Smooth muscle cell (in vitro differentiated cells): ENCODE data around the gene ZER1. TPM values are rescaled to one million over a fixed set of nuclear protein-coding genes. Genes with fewer than 3 reads are reported as not detected.

Source experiments
- DNase-seq: peaks from one replicate; lab custom pipeline; 2025; ENCODE audit not compliant: unreplicated experiment; lab: John Stamatoyannopoulos, UW
- H2AFZ ChIP-seq: fragments of 200-600 bp; sonication (generic); 2 replicates; pipeline ENCODE4 v1.6.0; 2016; ENCODE audit warnings: antibody characterized with exemption, low read depth, mild to moderate bottlenecking
- H3F3A ChIP-seq: fragments of 200-600 bp; sonication (generic); 2 replicates; pipeline ENCODE4 v1.6.0; 2017; ENCODE audit warnings: antibody characterized with exemption, low read depth
- H3K27ac ChIP-seq: fragments of 200-600 bp; sonication (generic); 2 replicates; pipeline ENCODE4 v1.5.1; 2016; ENCODE audit warnings: low read depth, mild to moderate bottlenecking
- H3K27me3 ChIP-seq: fragments of 200-600 bp; sonication (generic); 2 replicates; pipeline ENCODE4 v1.6.1; 2016; ENCODE audit warnings: low read depth, mild to moderate bottlenecking
- H3K36me3 ChIP-seq: fragments of 200-600 bp; sonication (generic); 2 replicates; pipeline ENCODE4 v1.5.1; 2016; ENCODE audit warnings: low read depth
- H3K4me1 ChIP-seq: fragments of 200-600 bp; sonication (generic); 2 replicates; pipeline ENCODE4 v1.5.1; 2016; ENCODE audit warnings: low read depth
- H3K4me2 ChIP-seq: fragments of 200-600 bp; sonication (generic); 2 replicates; pipeline ENCODE4 v1.6.0; 2016; ENCODE audit warnings: mild to moderate bottlenecking
- H3K4me3 ChIP-seq: fragments of 200-600 bp; sonication (generic); 2 replicates; pipeline ENCODE4 v1.5.1; 2016; ENCODE audit warnings: mild to moderate bottlenecking
- H3K79me2 ChIP-seq: fragments of 200-600 bp; sonication (generic); 2 replicates; pipeline ENCODE4 v1.6.0; 2016; ENCODE audit warnings: low read depth, mild to moderate bottlenecking
- H3K9ac ChIP-seq: fragments of 200-600 bp; sonication (generic); 2 replicates; pipeline ENCODE4 v1.6.0; 2016; ENCODE audit warnings: low read depth
- H3K9me3 ChIP-seq: fragments of 200-600 bp; sonication (generic); replicated peaks from 2 replicates; pipeline ENCODE4 v1.5.1; 2016; ENCODE audit warnings: low read depth
- H4K20me1 ChIP-seq: fragments of 200-600 bp; sonication (generic); 2 replicates; pipeline ENCODE4 v1.6.0; 2016; ENCODE audit warnings: low read depth
- CTCF ChIP-seq: fragments of 200-600 bp; sonication (generic); IDR thresholded peaks from 2 replicates; pipeline ENCODE4 v1.5.1; 2017; ENCODE audit warnings: borderline replicate concordance, mild to moderate bottlenecking, antibody characterized with exemption; ENCODE audit not compliant: insufficient read depth, poor library complexity, severe bottlenecking
- WGBS: methylation state at CpG from one replicate; pipeline ENCODE4 v1.1.7; 2016; ENCODE audit warnings: low lambda C conversion rate; 5-methylcytosine and 5-hydroxymethylcytosine counted together
- polyA plus RNA-seq: library from polyadenylated mRNA; unstranded; fragments of >200 nt; fragmentation: Nextera tagmentation; extraction: Ambion mirVana; gene quantifications from 2 replicates; pipeline ENCODE4 v1.2.1, GENCODE V29; 2016
- total RNA-seq: library from RNA; depleted of rRNA; stranded (reverse); fragments of >200 nt; gene quantifications from 2 replicates; pipeline ENCODE4 v1.2.3, GENCODE V29; 2014

Gene ZER1
- total and polyA plus RNA-seq, 2 experiments from 2014 or later = 30.6 to 38.4 TPM

- Histone ChIP-seq H3F3A (peaks cover 5% of the 10 kb centered on the region), H3K79me2 (no peaks in the 10 kb centered on the region), H3K27me3 (no peaks in the 10 kb centered on the region), H3K9me3 (no peaks in the 10 kb centered on the region), H3K9ac (no peak overlapping the region), H2AFZ (no peak overlapping the region), H3K36me3 (no peaks in the 10 kb centered on the region), H3K4me3 (no peak overlapping the region), H3K27ac (no peak overlapping the region), H3K4me2 (no peak overlapping the region), H3K4me1 (no peaks in the 10 kb centered on the region), H4K20me1 (no peaks in the 10 kb centered on the region)
- TF ChIP-seq CTCF = no peak
- no peak for DNase-seq
- 86% methylated on average over 2 of the region's 2 CpGs for WGBS
Observed at GRCh38 chr9:128809831-128810230, 38.1 kb upstream of the ZER1 start.

GRCh38 chr9:128809036-128809599 is 37.4 kb upstream of the ZER1 start:
- Histone ChIP-seq H3K4me1 (no peaks in the 10 kb centered on the region), H3K4me3 (no peak overlapping the region), H3K36me3 (no peaks in the 10 kb centered on the region), H3K27ac (no peak overlapping the region), H3F3A (peaks cover 5% of the 10 kb centered on the region), H4K20me1 (no peaks in the 10 kb centered on the region), H3K4me2 (no peak overlapping the region), H3K9me3 (no peaks in the 10 kb centered on the region), H3K9ac (no peak overlapping the region), H3K79me2 (no peaks in the 10 kb centered on the region), H2AFZ (no peak overlapping the region), H3K27me3 (no peaks in the 10 kb centered on the region)
- 97% methylated on average over 12 of the region's 12 CpGs for WGBS
- TF ChIP-seq CTCF = no peak
- no peak for DNase-seq

GRCh38 chr9:128808543-128808942 is 36.8 kb upstream of the ZER1 start:
- H3K36me3 ChIP-seq = no peaks in the 10 kb centered on the region
- no peak for TF ChIP-seq CTCF
- no peak overlapping the region for H2AFZ ChIP-seq
- H3K27me3 ChIP-seq = no peaks in the 10 kb centered on the region
- 80% methylated on average over 3 of the region's 3 CpGs for WGBS
- H3F3A ChIP-seq = peaks cover 5% of the 10 kb centered on the region
- no peaks in the 10 kb centered on the region for H4K20me1 ChIP-seq
- H3K9me3 ChIP-seq = no peaks in the 10 kb centered on the region
- no peak overlapping the region for H3K9ac ChIP-seq
- H3K27ac ChIP-seq = no peak overlapping the region
- no peak for DNase-seq
- H3K4me2 ChIP-seq = no peak overlapping the region
- no peaks in the 10 kb centered on the region for H3K79me2 ChIP-seq
- H3K4me1 ChIP-seq = no peaks in the 10 kb centered on the region
- H3K4me3 ChIP-seq = no peak overlapping the region

- H3K36me3 ChIP-seq = no peaks in the 10 kb centered on the region
- H3F3A ChIP-seq = peaks cover 5% of the 10 kb centered on the region
- H3K27me3 ChIP-seq = no peaks in the 10 kb centered on the region
- DNase-seq = no peak
- no peak for TF ChIP-seq CTCF
- H4K20me1 ChIP-seq = no peaks in the 10 kb centered on the region
- H3K9ac ChIP-seq = no peak overlapping the region
- 93% methylated on average over 13 of the region's 14 CpGs for WGBS
- no peak overlapping the region for H3K27ac ChIP-seq
- no peaks in the 10 kb centered on the region for H3K4me1 ChIP-seq
- no peak overlapping the region for H2AFZ ChIP-seq
- no peaks in the 10 kb centered on the region for H3K79me2 ChIP-seq
- no peak overlapping the region for H3K4me2 ChIP-seq
- no peaks in the 10 kb centered on the region for H3K9me3 ChIP-seq
- H3K4me3 ChIP-seq = no peak overlapping the region
Observed at GRCh38 chr9:128807827-128808226, 36.1 kb upstream of the ZER1 start.
